GM23248 (cell line): Measurements from ENCODE around the gene TRAF3IP1. TPM values are rescaled to one million over a fixed set of nuclear protein-coding genes. Genes with fewer than 3 reads are reported as not detected.

ENCODE experiments used
- DNase-seq: peaks from one replicate; pipeline ENCODE4 v3.0.0-alpha.2; 2015
- H2AFZ ChIP-seq: fragments of 200-600 bp; sonication (generic); 2 replicates; pipeline ENCODE4 v1.6.1; 2016; ENCODE audit warnings: antibody characterized with exemption
- H3F3A ChIP-seq: fragments of 200-600 bp; sonication (generic); 2 replicates; pipeline ENCODE4 v1.6.1; 2016; ENCODE audit warnings: mild to moderate bottlenecking, antibody characterized with exemption, mixed run types; ENCODE audit not compliant: insufficient read depth
- H3K27ac ChIP-seq: fragments of 200-600 bp; sonication (generic); 2 replicates; pipeline ENCODE4 v1.5.1; 2016; ENCODE audit warnings: mild to moderate bottlenecking
- H3K27me3 ChIP-seq: fragments of 200-600 bp; sonication (generic); replicated peaks from 2 replicates; pipeline ENCODE4 v1.6.1; 2016; ENCODE audit warnings: mild to moderate bottlenecking; ENCODE audit not compliant: insufficient read depth
- H3K36me3 ChIP-seq: fragments of 200-600 bp; sonication (generic); 2 replicates; pipeline ENCODE4 v1.6.1; 2016; ENCODE audit warnings: low read depth, mild to moderate bottlenecking
- H3K4me1 ChIP-seq: fragments of 200-600 bp; sonication (generic); 2 replicates; pipeline ENCODE4 v1.6.1; 2016; ENCODE audit warnings: mild to moderate bottlenecking; ENCODE audit not compliant: insufficient read depth
- H3K4me2 ChIP-seq: fragments of 200-600 bp; sonication (generic); one replicate; pipeline ENCODE4 v1.6.1; 2016; ENCODE audit warnings: mild to moderate bottlenecking; ENCODE audit not compliant: unreplicated experiment
- H3K4me3 ChIP-seq: fragments of 200-600 bp; sonication (generic); 2 replicates; pipeline ENCODE4 v1.5.1; 2016; ENCODE audit warnings: mild to moderate bottlenecking
- H3K79me2 ChIP-seq: fragments of 200-600 bp; sonication (generic); 2 replicates; pipeline ENCODE4 v1.6.1; 2016; ENCODE audit warnings: mild to moderate bottlenecking; ENCODE audit not compliant: insufficient read depth
- H3K9ac ChIP-seq: fragments of 200-600 bp; sonication (generic); 2 replicates; pipeline ENCODE4 v1.6.1; 2016; ENCODE audit warnings: mild to moderate bottlenecking
- H3K9me2 ChIP-seq: fragments of 200-600 bp; sonication (generic); 2 replicates; pipeline ENCODE4 v1.6.1; 2016; ENCODE audit warnings: mixed run types, mild to moderate bottlenecking, moderate library complexity; ENCODE audit not compliant: insufficient read depth
- H3K9me3 ChIP-seq: fragments of 200-600 bp; sonication (generic); one replicate; pipeline ENCODE4 v1.6.1; 2017; ENCODE audit warnings: low read depth
- H4K20me1 ChIP-seq: fragments of 200-600 bp; sonication (generic); 2 replicates; pipeline ENCODE4 v1.6.0; 2016; ENCODE audit not compliant: insufficient read depth
- EZH2 ChIP-seq: fragments of 200-600 bp; sonication (generic); IDR thresholded peaks from 2 replicates; pipeline ENCODE4 v1.6.1; 2018; ENCODE audit warnings: antibody characterized with exemption, mild to moderate bottlenecking; ENCODE audit not compliant: insufficient read depth, poor library complexity, severe bottlenecking
- EZH2phosphoT487 ChIP-seq: fragments of 200-600 bp; sonication (generic); IDR thresholded peaks from 2 replicates; pipeline ENCODE4 v1.6.1; 2018; ENCODE audit warnings: antibody characterized with exemption, moderate library complexity, mild to moderate bottlenecking, low read depth; ENCODE audit not compliant: insufficient read depth
- WGBS, 2 experiments: methylation state at CpG; one replicate each; pipeline ENCODE4 v1.1.6; 2015 to 2017; ENCODE audit warnings: low lambda C conversion rate in 2 of 2, low coverage in 1 of 2; ENCODE audit errors: missing lambda C conversion rate in 2 of 2; 5-methylcytosine and 5-hydroxymethylcytosine counted together
- in situ Hi-C: fragments of 300-500 bp; cut with MboI; formaldehyde crosslinking; loops from 2 replicates; pipeline ENCODE4 v1.15.0; 2020
- polyA plus RNA-seq: library from polyadenylated mRNA; unstranded; fragments of >200 nt; fragmentation: Nextera tagmentation; extraction: Ambion mirVana; gene quantifications from 2 replicates; pipeline ENCODE4 v1.2.1, GENCODE V29; 2016
- total RNA-seq: library from RNA; depleted of rRNA; stranded (reverse); fragments of >200 nt; shearing (Covaris generic); gene quantifications from 2 replicates; pipeline ENCODE4 v1.2.3, GENCODE V29; 2014

TRAF3IP1 gene
- total and polyA plus RNA-seq, 2 experiments from 2014 or later: 9.5 to 10.6 TPM

GRCh38 chr2:238406998-238407285 lies 86.6 kb downstream of the TRAF3IP1 start:
- H2AFZ ChIP-seq: no peak overlapping the region
- no peak overlapping the region for H3K9ac ChIP-seq
- no peaks in the 10 kb centered on the region for H3K36me3 ChIP-seq
- 79 to 80% methylated on average over 8 of the region's 8 CpGs for WGBS, 2 experiments
- no peak overlapping the region for H3K27ac ChIP-seq
- in situ Hi-C loops: no loop called here
- no peaks in the 10 kb centered on the region for H4K20me1 ChIP-seq
- no peak for TF ChIP-seq EZH2phosphoT487
- TF ChIP-seq EZH2: no peak
- H3F3A ChIP-seq: no peaks in the 10 kb centered on the region
- H3K9me2 ChIP-seq: no peaks in the 10 kb centered on the region
- H3K9me3 ChIP-seq: no peaks in the 10 kb centered on the region
- no peaks in the 10 kb centered on the region for H3K27me3 ChIP-seq
- no peak overlapping the region for H3K4me2 ChIP-seq
- no peaks in the 10 kb centered on the region for H3K79me2 ChIP-seq
- no peak for DNase-seq
- H3K4me1 ChIP-seq: no peaks in the 10 kb centered on the region
- no peak overlapping the region for H3K4me3 ChIP-seq

- TF ChIP-seq EZH2phosphoT487 (no peak), EZH2 (no peak)
- WGBS, 2 experiments: 97 to 98% methylated on average over 11 of the region's 11 CpGs
- H3K79me2 ChIP-seq: no peaks in the 10 kb centered on the region
Measured at GRCh38 chr2:238407566-238407965, 87.2 kb downstream of the TRAF3IP1 start.

GRCh38 chr2:238408615-238409340 lies 88.5 kb downstream of the TRAF3IP1 start:
- H3K79me2 ChIP-seq: no peaks in the 10 kb centered on the region
- TF ChIP-seq EZH2phosphoT487: no peak
- no peaks in the 10 kb centered on the region for H3K9me2 ChIP-seq
- DNase-seq: no peak
- H3K9me3 ChIP-seq: no peaks in the 10 kb centered on the region
- H3K4me2 ChIP-seq: no peak overlapping the region
- 91 to 92% methylated on average over 17 of the region's 17 CpGs for WGBS, 2 experiments
- no peaks in the 10 kb centered on the region for H3K27me3 ChIP-seq
- H3K9ac ChIP-seq: no peak overlapping the region
- in situ Hi-C loops: no loop called here
- H2AFZ ChIP-seq: no peak overlapping the region
- H3K36me3 ChIP-seq: no peaks in the 10 kb centered on the region
- no peak overlapping the region for H3K4me3 ChIP-seq
- H3F3A ChIP-seq: no peaks in the 10 kb centered on the region
- H3K4me1 ChIP-seq: no peaks in the 10 kb centered on the region
- no peaks in the 10 kb centered on the region for H4K20me1 ChIP-seq
- no peak overlapping the region for H3K27ac ChIP-seq

More at GRCh38 chr2:238407566-238407965, 87.2 kb downstream of the TRAF3IP1 start:
- Histone ChIP-seq H3K4me2 (no peak overlapping the region), H3K9me3 (no peaks in the 10 kb centered on the region), H4K20me1 (no peaks in the 10 kb centered on the region), H3K9me2 (no peaks in the 10 kb centered on the region), H3K27ac (no peak overlapping the region), H3K27me3 (no peaks in the 10 kb centered on the region), H2AFZ (no peak overlapping the region), H3K4me3 (no peak overlapping the region), H3K36me3 (no peaks in the 10 kb centered on the region), H3K4me1 (no peaks in the 10 kb centered on the region), H3F3A (no peaks in the 10 kb centered on the region), H3K9ac (no peak overlapping the region)
- DNase-seq: no peak
- in situ Hi-C loops: no loop called here

- Histone ChIP-seq H3K4me3 (no peak overlapping the region), H3F3A (no peaks in the 10 kb centered on the region), H3K27ac (no peak overlapping the region), H3K9me2 (no peaks in the 10 kb centered on the region), H3K79me2 (no peaks in the 10 kb centered on the region), H3K4me1 (no peaks in the 10 kb centered on the region), H3K36me3 (no peaks in the 10 kb centered on the region), H3K9me3 (no peaks in the 10 kb centered on the region), H3K9ac (no peak overlapping the region), H2AFZ (no peak overlapping the region), H3K4me2 (no peak overlapping the region), H4K20me1 (no peaks in the 10 kb centered on the region), H3K27me3 (no peaks in the 10 kb centered on the region)
- TF ChIP-seq EZH2phosphoT487 (no peak), EZH2 (no peak)
- WGBS, 2 experiments: 94 to 95% methylated on average over 34 of the region's 34 CpGs
- DNase-seq: no peak
- in situ Hi-C loops: no loop called here
Measured at GRCh38 chr2:238409341-238410199, 89.3 kb downstream of the TRAF3IP1 start.
